ACHN (cell line): Measurements from ENCODE around the gene MRPL47.

Source experiments
- DNase-seq: peaks from one replicate; pipeline ENCODE4 v3.0.0-alpha.2; 2015
- in situ Hi-C: cut with HindIII; loops from 2 replicates; pipeline ENCODE4 v1.10.0; 2017; ENCODE audit warnings: low sequenced_read_pairs, low pct_ligation_motif_present, low pct_unique_long_range_greater_than_20kb

The MRPL47 gene

DNA sequence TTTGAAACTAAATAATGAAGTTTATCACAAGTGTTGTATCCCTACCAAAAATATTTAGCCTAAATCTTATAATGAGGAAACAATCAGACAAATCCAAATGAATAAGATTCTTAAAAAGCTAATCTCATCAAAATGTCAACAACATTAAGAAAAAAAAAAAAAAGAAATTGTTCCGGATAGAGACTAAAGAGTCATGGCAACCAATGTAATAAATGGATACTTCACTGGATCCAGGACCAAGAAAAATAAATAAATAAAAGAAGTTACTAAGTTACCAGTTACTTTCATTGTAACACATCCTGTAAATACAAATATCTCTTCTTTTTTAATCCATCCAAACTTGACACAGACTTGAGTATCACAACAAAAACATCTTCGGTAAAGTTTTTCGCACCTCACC lies 607 bp downstream of the MRPL47 start:
- DNase-seq: no peak
- in situ Hi-C loops: no loop called here

DNA sequence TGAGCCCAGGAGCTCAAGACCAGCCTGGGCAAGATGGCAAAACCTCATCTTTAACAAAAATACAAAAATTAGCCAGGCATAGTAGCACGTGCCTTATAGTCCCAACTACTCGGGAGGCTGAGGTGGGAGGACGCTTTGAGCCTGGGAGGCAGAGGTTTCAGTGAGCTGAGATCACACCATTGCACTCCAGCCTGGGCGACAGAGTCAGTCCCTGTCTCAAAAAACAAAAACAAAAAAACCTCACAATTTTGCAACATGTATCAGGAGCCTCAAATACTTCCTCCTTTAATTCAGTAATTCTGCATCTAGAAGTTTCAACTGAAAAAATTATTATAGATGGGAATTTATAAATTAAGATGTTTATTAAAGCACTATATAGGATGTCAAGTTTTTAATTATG lies 1.1 kb downstream of the MRPL47 start:
- in situ Hi-C loops: no loop called here
- no peak for DNase-seq

DNA sequence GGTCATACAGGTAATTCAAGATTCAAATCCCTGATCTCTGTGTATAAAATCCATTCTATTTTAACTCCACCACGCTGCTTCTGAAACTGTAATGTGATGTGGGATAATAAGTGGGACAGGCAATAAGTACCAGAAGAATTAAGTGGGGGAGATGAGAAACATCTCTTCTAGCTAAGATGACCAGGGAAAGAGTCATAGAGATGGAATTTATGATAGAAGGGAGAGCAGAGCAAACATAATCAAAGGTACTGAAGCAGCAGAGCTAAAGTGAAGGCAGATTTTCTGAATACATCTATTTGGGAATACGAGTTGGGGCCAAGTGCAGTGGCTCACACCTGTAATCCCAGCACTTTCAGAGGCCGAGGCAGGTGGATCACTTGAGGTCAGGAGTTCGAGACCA lies 4.9 kb downstream of the MRPL47 start:
- DNase-seq: no peak
- in situ Hi-C loops: no loop called here

DNA sequence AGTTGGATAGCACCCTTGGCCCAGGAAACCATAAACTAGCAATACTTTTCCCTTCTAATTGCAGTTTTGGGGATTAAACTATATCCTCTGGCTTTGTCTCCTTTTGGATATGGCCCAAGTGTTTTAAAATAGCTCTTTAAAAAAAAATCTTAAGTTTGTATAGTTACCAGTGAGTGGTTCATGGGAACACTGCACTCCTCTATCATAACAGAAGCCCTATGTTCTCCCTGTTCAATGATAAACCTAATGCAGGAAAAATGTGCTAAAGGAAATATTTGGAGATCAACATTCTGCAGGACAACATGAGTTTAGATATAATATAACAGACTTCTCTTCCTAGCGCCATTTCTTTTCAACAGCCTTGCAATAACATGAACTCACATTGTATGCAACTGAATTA lies 13.1 kb downstream of the MRPL47 start:
- DNase-seq: no peak
- in situ Hi-C loops: no loop called here

DNA sequence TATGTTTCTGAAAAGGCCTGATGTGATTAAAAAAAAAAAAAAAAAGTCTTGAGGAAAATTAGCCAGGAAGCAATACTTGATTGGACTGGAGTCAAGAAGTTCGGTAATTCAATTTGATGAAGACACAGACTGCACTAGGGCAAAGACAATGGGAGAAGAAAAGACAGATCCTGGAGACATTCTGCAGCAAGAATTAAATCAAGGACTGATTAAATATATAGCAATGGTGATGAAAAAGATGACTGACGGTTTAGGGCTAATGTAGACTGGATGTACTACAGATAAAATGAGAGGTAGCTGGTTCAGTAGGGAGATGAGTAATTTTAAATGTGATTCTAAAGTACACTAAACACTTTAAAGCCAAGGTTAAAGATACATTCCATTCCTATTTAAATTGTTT lies 13.8 kb downstream of the MRPL47 start:
- DNase-seq: no peak
- in situ Hi-C loops: no loop called here

DNA sequence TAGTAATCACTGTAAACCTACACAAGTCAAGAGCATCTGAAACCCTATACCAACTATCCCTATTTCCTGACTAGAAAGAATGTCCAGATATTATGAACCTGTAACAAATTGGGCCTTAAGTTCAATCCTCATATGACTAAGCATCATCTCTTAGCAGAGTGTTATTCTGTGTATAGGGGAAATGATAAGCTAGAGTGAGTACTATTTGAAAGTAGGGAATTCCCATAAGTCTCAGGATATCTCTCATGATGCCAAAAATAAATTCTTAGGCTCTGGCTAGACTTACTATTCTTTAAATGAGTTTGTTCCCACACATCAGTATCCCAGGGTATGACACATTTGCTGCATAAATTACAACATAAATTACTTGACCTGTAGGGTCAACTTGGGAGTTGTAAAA lies 15.3 kb downstream of the MRPL47 start:
- DNase-seq: no peak
- in situ Hi-C loops: no loop called here

DNA sequence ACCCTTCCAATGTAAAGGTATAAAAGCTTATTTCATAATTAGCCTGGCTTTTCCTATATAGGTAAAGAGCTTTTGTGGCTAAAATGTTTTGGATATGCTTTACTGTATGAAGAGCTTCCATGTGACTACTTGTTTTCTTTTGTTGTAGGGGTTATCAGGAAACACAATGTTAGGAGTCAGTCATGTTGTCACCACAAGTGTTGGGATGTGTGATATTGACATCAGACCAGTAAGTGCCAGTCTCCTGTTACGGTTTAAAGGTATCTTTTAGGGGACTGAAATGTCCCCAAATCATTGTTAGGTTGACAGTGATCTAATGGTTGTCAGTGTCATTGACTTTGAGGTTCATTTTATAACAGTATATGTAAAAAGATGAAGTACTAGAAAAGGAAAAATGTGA lies 23.4 kb downstream of the MRPL47 start:
- DNase-seq: no peak
- in situ Hi-C loops: no loop called here

DNA sequence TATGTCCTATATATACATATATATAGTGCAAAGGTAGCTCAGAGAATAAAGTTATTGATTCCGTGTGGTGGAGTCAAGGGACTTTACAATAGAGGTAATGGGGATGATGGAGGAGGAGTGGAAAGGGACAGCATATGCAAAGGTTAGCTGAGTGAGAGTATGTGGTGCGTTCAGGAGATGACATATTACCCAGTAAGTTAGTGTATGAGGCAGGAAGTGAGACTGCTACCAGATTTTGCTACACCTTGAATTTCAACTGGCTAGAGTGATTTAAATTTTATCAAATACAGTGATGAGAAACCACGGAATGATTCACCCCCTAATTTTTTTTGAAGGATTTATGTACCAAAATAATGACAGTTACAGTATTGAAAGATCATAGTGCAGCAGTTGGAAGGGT lies 38.9 kb downstream of the MRPL47 start:
- no peak for DNase-seq
- in situ Hi-C loops: no loop called here

DNA sequence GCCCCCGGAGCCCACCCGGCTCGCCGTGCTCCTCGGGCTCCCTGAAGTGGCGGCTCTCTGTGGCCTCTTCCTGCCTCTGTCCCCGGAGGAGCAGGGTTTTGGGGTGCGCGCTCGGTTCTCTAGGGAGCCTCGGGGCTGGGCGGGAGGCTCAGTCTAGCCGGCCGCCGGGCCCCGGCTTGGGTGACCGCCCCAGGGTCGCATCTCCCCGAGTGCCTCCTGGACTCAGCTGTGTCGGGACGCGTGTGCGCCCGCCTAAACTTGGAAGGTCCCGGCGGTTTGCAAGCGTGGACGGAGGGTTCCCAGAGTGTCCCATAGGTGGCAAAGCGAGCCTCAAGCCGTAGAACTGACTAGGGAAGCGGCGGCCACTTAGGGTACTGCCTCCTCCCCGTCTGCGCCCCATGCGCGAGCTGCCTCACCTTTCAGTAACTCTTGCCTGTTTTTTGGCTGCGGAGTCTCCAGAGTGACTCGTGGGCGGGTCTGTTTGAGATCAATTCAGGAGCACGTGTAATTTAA lies 41.1 kb downstream of the MRPL47 start:
- in situ Hi-C loops: no loop called here

DNA sequence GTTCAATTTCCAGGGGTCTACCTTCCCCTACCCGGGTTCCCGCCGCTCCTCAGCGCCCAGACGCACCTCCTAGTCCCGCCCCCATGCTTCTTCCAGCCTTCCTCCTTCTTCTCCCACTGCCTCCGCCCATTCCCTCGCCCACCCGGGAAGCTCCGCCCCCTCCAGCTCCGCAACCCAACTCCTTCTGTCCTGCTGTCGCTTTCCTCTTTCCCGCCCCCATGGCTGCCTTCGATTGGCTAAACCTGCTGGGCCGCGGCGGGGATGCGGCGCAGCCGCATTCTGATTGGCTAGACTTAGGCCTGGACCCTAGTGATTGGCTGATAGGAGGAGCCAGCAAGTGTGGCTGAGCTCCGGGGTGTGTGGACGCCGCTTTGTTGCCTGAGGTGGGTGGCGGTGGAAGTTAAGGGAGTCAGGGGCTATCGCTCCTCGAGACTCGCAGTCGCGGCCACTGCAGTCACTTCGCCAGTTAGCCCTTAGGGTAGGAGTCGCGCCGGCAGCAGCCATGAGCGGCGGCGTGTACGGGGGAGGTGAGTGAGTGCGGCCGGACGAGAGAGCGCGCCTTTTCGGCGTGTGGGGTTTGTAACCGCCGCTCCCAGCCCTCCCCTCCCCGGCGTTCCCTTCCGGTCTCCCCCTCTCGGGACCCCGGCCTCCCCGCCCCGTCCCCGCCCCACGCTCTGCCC lies 41.7 kb downstream of the MRPL47 start, which contains the start of gene ACTL6A:
Gene ACTL6A, plus strand, starts transcription at position 336 of the 680 bp plus-strand sequence. Its CDS starts 167 bp downstream, at position 503.
- in situ Hi-C loops: no loop called here
- peak; percentile 99 for DNase-seq

More for the DNA sequence above, 41.1 kb downstream of the MRPL47 start:
- peak; percentile 78 for DNase-seq

DNA sequence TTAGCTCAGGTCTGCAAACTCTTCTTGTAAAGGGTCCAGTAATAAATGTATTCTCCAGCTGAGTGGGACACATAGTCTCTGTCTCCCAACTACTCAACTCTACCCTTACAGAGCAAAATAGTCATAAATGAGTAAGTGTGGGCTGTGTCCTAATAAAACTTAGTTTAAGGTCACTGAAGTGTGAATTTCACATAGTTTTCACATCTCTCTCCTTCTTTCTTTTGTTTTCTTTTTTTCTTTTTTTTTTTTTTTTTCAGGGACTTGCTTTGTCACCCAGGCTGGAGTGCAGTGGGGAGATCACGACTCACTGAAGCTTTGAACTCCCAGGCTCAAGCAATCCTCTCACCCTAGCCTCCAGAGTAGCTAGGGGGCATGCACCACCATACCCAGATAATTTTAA lies 43.6 kb downstream of the MRPL47 start:
- DNase-seq: no peak
- in situ Hi-C loops: no loop called here

DNA sequence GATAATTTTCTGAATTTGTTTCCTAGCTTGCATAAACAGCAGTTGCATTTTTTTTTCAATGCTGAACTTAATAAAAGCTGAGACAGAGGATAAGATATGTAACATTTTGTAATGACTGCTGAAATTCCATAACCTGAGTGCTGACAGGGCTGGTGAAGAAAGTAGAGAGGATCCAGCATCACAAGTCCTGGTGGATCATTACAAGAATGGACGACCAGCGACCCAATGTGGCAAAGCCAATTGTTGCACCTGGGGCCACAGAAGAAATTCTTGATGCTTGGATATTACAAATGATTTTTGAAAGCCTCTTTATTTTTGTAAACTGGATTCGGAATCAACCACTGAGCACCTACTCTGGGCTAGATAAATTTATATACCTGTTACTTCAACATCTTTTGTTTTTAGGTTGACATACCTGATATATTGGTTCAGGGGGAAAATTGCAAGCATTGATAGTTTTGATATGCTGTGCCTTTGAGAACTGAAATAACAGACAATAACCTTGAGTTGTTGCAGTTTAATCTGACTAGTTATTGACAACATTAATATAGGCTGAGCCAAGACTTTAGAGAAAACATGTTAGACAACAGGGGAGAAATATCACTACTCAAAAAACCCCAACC lies 45.6 kb downstream of the MRPL47 start:
- peak; percentile 64 for DNase-seq
- in situ Hi-C loops: no loop called here

DNA sequence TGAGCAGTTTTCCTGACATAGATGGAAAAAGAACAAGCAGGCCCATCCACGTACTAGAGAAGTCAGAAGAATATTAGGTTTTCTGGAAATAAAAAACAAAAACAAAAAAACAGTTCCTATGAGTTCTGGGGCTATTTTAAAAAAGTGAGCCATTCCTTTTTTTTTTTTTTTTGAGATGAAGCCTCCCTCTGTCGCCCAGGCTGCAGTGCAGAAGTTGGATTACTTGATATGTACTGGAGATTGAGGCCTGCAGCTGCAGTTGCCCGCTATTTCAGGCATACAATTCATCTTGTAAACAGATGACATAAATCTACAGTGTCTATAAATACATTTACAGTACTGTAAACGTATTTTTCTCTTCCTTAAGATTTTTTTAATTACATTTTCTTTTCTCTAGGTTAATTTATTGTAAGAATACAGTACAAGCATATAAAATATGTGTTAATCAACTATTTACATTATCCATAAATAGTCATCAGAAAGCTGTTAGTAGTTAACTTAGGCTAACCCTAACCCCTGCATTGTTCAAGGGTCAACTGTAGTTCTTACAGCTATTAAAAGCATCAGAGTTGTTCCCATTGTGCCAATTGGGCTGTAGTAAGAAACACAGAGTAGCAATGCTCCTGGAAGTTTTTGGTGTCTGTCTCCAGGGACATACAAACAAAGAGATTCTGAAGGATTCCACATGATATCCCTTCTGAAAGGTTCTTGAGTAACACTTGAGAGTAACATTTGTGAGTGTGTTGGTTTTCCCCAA lies 52.9 kb downstream of the MRPL47 start:
- DNase-seq: no peak
- in situ Hi-C loops: no loop called here

DNA sequence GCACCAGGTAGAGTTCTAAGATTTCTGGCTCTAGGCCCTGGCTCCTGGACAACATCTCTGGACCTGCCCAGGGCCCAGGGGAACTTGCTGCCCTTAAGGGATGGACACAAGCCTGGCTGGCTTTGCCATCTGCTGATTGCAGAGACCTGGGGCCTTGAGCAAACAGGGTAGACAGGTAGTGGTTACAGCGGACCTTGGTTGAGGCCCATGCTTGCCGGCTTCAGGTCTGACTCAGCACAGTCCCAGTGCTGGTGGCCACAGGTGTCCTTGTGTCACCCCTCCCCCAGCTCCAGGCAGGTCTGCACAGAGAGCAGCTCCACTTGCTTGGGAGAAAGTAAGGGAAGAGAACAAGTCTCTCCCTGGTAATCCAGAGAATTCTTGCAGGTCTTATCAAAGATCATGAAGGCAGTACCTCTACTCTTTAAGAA lies 57.6 kb downstream of the MRPL47 start:
- in situ Hi-C loops: no loop called here
- DNase-seq: no peak

DNA sequence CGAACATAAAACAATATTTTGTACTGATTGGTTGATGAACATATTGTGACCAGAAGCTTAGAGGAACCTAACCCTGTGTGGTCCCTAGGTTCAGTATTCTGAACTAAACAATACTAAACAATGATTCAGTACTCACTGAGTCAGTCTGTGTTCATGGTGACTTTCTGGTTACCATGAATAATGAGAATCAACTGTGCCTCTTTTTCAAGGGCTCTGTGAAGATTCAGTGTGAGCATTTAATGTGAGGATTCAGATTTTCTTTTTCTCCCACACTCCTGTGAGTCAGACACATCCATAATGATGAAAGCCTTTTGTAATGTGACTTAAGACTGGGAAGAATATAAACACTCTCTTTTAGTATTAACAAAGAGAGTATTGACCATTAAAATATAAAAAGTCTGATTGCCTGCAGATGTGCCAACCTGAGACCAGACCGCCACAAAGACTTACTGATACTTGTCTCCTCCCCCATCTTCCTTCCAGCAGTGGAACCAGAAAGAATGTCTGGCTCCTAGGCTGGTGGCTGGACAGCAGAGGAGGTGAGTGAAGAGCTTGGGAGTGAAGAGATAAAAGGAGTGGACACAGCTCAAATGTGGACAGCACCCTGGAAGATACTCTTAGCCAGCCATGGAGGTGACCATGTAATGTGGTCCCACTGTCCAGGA lies 59.3 kb downstream of the MRPL47 start:
- no peak for DNase-seq
- in situ Hi-C loops: no loop called here

DNA sequence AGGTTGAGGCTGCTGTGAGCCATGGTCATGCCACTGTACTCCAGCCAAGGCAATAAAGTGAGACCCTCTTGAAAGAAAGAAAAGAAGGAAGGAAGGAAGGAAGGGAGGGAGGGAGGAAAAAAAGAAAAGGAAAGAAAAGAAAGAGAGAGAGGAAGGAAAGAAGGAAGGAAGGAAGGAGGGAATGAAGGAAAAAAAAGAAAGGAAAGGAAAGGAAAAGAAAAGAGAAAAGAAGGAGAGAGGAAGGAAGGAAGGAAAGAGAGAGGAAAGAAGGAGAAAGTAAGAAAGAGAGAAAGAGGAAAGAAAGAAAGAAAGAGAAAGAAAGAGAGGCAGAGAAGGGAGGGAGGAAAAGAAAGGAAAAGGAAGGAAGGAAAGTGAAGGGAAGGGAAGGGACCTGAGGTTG lies 62.1 kb downstream of the MRPL47 start:
- in situ Hi-C loops: no loop called here
- no peak for DNase-seq

DNA sequence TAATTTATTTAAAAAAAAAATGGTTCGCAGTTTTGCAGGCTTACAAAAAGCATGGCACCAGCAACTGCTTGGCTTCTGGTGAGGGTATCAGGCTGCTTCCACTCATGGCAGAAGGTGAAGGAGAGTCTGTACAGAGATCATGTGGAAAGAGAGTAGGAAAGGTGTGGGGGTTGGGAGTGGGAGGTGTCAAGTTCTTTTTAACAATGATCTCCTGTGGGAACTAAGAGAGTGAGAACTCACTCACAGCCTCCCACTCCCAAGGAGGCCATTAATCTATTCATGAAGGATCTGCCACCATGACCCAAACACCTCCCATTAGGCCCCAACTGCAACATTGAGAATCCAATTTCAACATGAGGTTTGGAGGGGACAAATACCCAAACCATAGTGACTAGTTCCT lies 62.8 kb downstream of the MRPL47 start:
- in situ Hi-C loops: no loop called here
- no peak for DNase-seq

DNA sequence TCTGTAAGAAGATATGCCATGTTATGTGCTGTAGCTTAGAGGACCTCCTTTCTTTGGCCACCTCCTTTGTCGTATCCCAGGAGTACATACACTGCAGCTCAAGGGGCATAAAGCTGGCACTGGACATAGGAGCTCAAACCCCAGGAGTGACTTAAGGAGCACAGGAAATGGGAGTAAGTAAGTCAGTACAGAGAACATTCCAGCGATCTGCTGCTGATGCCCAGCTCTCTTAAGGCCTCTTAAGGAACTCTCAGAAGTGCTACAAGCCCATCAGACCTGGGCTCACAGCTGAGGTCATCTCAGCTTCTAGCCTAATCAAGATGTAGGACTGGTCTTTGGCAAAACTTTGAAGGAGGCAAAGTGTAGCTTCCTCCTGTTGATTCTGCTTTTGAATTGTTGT lies 63.3 kb downstream of the MRPL47 start:
- in situ Hi-C loops: no loop called here
- DNase-seq: no peak
